H1 (cell line): Measurements from ENCODE around the gene CYGB. TPM values are rescaled to one million over a fixed set of nuclear protein-coding genes. Genes with fewer than 3 reads are reported as not detected.

ENCODE experiments used
- CTCF ChIA-PET: fragments of 300-600 bp; sonication (Branson Sonifier 250); formaldehyde crosslinking; loops from one replicate; lab custom pipeline; 2021; ENCODE audit not compliant: partially characterized antibody; lab: Charles Lee
- POLR2A ChIA-PET: fragments of 300-600 bp; sonication (Branson Sonifier 250); formaldehyde crosslinking; loops from one replicate; lab custom pipeline; 2021; ENCODE audit warnings: inconsistent platforms; ENCODE audit not compliant: partially characterized antibody; lab: Charles Lee
- DNase-seq, 2 experiments: peaks; one replicate each; pipeline versions ENCODE4 v3.0.0 to v3.0.0-alpha.2; 2010 to 2022; ENCODE audit warnings: low spot score in 2 of 2, low read depth in 1 of 2, mixed read lengths in 1 of 2
- FAIRE-seq: peaks from 2 replicates; lab custom pipeline; 2011; peaks lifted over from hg19 to GRCh38; lab: Jason Lieb, UNC
- H2AFZ ChIP-seq: 2 replicates; pipeline ENCODE4 v1.8.1; 2012; ENCODE audit warnings: low read length, inconsistent platforms
- H2AK5ac ChIP-seq: 2 replicates; pipeline ENCODE4 v1.6.1; 2013; ENCODE audit warnings: low read depth, low read length
- H2BK120ac ChIP-seq: replicated peaks from 2 replicates; pipeline ENCODE3; 2013; ENCODE audit warnings: low read depth, low read length, inconsistent platforms
- H2BK12ac ChIP-seq: 2 replicates; pipeline ENCODE4 v1.6.1; 2013; ENCODE audit warnings: low read depth, low read length
- H2BK15ac ChIP-seq: 2 replicates; pipeline ENCODE4 v1.6.1; 2013; ENCODE audit warnings: low read length
- H2BK20ac ChIP-seq: 2 replicates; pipeline ENCODE4 v1.6.1; 2013; ENCODE audit warnings: low read length
- H2BK5ac ChIP-seq: 2 replicates; pipeline ENCODE4 v1.6.1; 2013; ENCODE audit warnings: low read depth, low read length
- H3K14ac ChIP-seq: 2 replicates; pipeline ENCODE4 v1.6.1; 2013; ENCODE audit warnings: inconsistent platforms; ENCODE audit not compliant: insufficient read length
- H3K18ac ChIP-seq: 2 replicates; pipeline ENCODE4 v1.6.1; 2013; ENCODE audit warnings: low read length; ENCODE audit errors: extremely low read depth
- H3K23ac ChIP-seq: 2 replicates; pipeline ENCODE4 v1.6.1; 2013; ENCODE audit warnings: inconsistent platforms; ENCODE audit not compliant: insufficient read length
- H3K23me2 ChIP-seq: 2 replicates; pipeline ENCODE4 v1.6.1; 2013; ENCODE audit warnings: low read depth, low read length
- H3K27ac ChIP-seq: 2 replicates; pipeline ENCODE4 v1.6.1; 2011; ENCODE audit warnings: low read depth, low read length, inconsistent platforms
- H3K27me3 ChIP-seq, 4 experiments: replicated peaks in 1 of 4; 1 replicate in 1 of 4; 2 replicates in 3 of 4; pipeline versions ENCODE4 v1.6.1 to v1.8.1; 2011 to 2013; ENCODE audit warnings: low read length in 3 of 4, mild to moderate bottlenecking in 3 of 4, inconsistent platforms in 2 of 4, mixed read lengths in 2 of 4, moderate library complexity in 1 of 4; ENCODE audit not compliant: control insufficient read depth in 3 of 4, insufficient read depth in 3 of 4; ENCODE audit errors: extremely low read depth in 1 of 4
- H3K36me3 ChIP-seq, 4 experiments: 2 replicates each; pipeline versions ENCODE4 v1.6.1 to v1.8.1; 2011 to 2013; ENCODE audit warnings: mild to moderate bottlenecking in 4 of 4, low read length in 3 of 4, moderate library complexity in 2 of 4, control low read depth in 1 of 4, inconsistent platforms in 1 of 4; ENCODE audit not compliant: insufficient read depth in 4 of 4, control insufficient read depth in 2 of 4
- H3K4ac ChIP-seq: replicated peaks from 2 replicates; pipeline ENCODE3; 2013; ENCODE audit warnings: low read length, low read depth, mixed read lengths, inconsistent platforms; ENCODE audit not compliant: insufficient read length
- H3K4me1 ChIP-seq, 4 experiments: replicated peaks in 1 of 4; 1 replicate in 1 of 4; 2 replicates in 3 of 4; pipeline versions ENCODE4 v1.6.1 to v1.8.1; 2011 to 2013; ENCODE audit warnings: low read length in 3 of 4, inconsistent platforms in 2 of 4, mixed read lengths in 1 of 4; ENCODE audit not compliant: insufficient read depth in 4 of 4, control insufficient read depth in 3 of 4
- H3K4me2 ChIP-seq, 2 experiments: 2 replicates each; pipeline versions ENCODE4 v1.6.1 to v1.8.1; 2011 to 2013; ENCODE audit warnings: low read depth in 2 of 2, low read length in 2 of 2, control low read depth in 1 of 2, inconsistent platforms in 1 of 2, mild to moderate bottlenecking in 1 of 2; ENCODE audit not compliant: insufficient read depth in 1 of 2
- H3K4me3 ChIP-seq, 4 experiments: fragments of 200-600, 300-600 bp in 1 of 4; sonication (generic), shearing (Covaris generic), sonication (Bioruptor Twin) in 1 of 4; 2 replicates each; pipeline versions ENCODE4 v1.5.1 to v1.8.1; 2011 to 2016; ENCODE audit warnings: low read length in 4 of 4, low read depth in 3 of 4, control low read depth in 2 of 4, inconsistent platforms in 2 of 4, mild to moderate bottlenecking in 2 of 4, mixed read lengths in 1 of 4, moderate library complexity in 1 of 4; ENCODE audit not compliant: insufficient read depth in 2 of 4; ENCODE audit errors: extremely low read depth in 1 of 4
- H3K56ac ChIP-seq: replicated peaks from 2 replicates; pipeline ENCODE3; 2013; ENCODE audit warnings: low read depth, mild to moderate bottlenecking, mixed read lengths, low read length, inconsistent platforms; ENCODE audit not compliant: insufficient read length
- H3K79me1 ChIP-seq: 2 replicates; pipeline ENCODE4 v1.6.1; 2013; ENCODE audit warnings: low read depth, low read length, control low read depth
- H3K79me2 ChIP-seq, 2 experiments: 2 replicates each; pipeline versions ENCODE4 v1.6.1 to v1.8.1; 2012 to 2013; ENCODE audit warnings: low read length in 2 of 2, mild to moderate bottlenecking in 2 of 2, inconsistent platforms in 1 of 2; ENCODE audit not compliant: insufficient read depth in 2 of 2, control insufficient read depth in 1 of 2
- H3K9ac ChIP-seq, 4 experiments: replicated peaks in 1 of 4; 1 replicate in 1 of 4; 2 replicates in 3 of 4; pipeline versions ENCODE4 v1.6.1 to v1.8.1; 2011 to 2013; ENCODE audit warnings: low read depth in 3 of 4, low read length in 3 of 4, control low read depth in 2 of 4, mild to moderate bottlenecking in 2 of 4, moderate library complexity in 2 of 4, inconsistent platforms in 1 of 4; ENCODE audit errors: extremely low read depth in 1 of 4
- H3K9me3 ChIP-seq, 2 experiments: 2 replicates each; pipeline versions ENCODE4 v1.6.1 to v1.8.1; 2012 to 2013; ENCODE audit warnings: mild to moderate bottlenecking in 2 of 2, moderate library complexity in 2 of 2, control low read depth in 1 of 2, inconsistent platforms in 1 of 2, low read depth in 1 of 2, low read length in 1 of 2, mixed read lengths in 1 of 2; ENCODE audit not compliant: insufficient read depth in 2 of 2
- H4K20me1 ChIP-seq, 2 experiments: replicated peaks in 1 of 2; 2 replicates each; pipeline versions ENCODE3 to v1.8.1; 2011 to 2013; ENCODE audit warnings: inconsistent platforms in 2 of 2, low read length in 2 of 2, mild to moderate bottlenecking in 1 of 2; ENCODE audit not compliant: insufficient read depth in 2 of 2, control insufficient read depth in 1 of 2
- H4K5ac ChIP-seq: 2 replicates; pipeline ENCODE4 v1.6.1; 2013; ENCODE audit warnings: low read length, low read depth, mixed read lengths, inconsistent platforms; ENCODE audit not compliant: insufficient read length
- H4K8ac ChIP-seq: 2 replicates; pipeline ENCODE4 v1.8.0; 2013; ENCODE audit warnings: mild to moderate bottlenecking, moderate library complexity, low read length, inconsistent platforms; ENCODE audit not compliant: insufficient read depth; ENCODE audit errors: extremely low read depth
- H4K91ac ChIP-seq: replicated peaks from 2 replicates; pipeline ENCODE3; 2013; ENCODE audit warnings: low read length, mixed read lengths, inconsistent platforms; ENCODE audit not compliant: insufficient read length
- BCL11A ChIP-seq, 2 experiments: IDR thresholded peaks; one replicate each; pipeline ENCODE4 v1.6.1; 2011; ENCODE audit warnings: low read depth in 2 of 2, low read length in 2 of 2, mild to moderate bottlenecking in 2 of 2
- CREB1 ChIP-seq: IDR thresholded peaks from 2 replicates; pipeline ENCODE4 v1.6.1; 2012; ENCODE audit warnings: inconsistent platforms
- EGR1 ChIP-seq: IDR thresholded peaks from 2 replicates; pipeline ENCODE4 v1.6.1; 2011; ENCODE audit warnings: low read depth, low read length, borderline replicate concordance
- EP300 ChIP-seq, 2 experiments: IDR thresholded peaks; 1 replicate in 1 of 2; 2 replicates in 1 of 2; pipeline ENCODE4 v1.6.1; 2011 to 2012; ENCODE audit warnings: low read depth in 2 of 2, low read length in 2 of 2, mild to moderate bottlenecking in 2 of 2, borderline replicate concordance in 1 of 2, inconsistent platforms in 1 of 2, moderate library complexity in 1 of 2
- HDAC2 ChIP-seq, 2 experiments: fragments of 300-600 bp in 1 of 2; sonication (generic) in 1 of 2; IDR thresholded peaks; 2 replicates each; pipeline ENCODE4 v1.6.1; 2011 to 2012; ENCODE audit warnings: low read depth in 2 of 2, low read length in 2 of 2, mild to moderate bottlenecking in 2 of 2, moderate library complexity in 2 of 2, borderline replicate concordance in 1 of 2, inconsistent platforms in 1 of 2
- POLR2AphosphoS5 ChIP-seq: IDR thresholded peaks from 2 replicates; pipeline ENCODE4 v1.6.1; 2011; ENCODE audit warnings: low read depth, low read length
- POU5F1 ChIP-seq: IDR thresholded peaks from 2 replicates; pipeline ENCODE4 v1.6.1; 2011; ENCODE audit warnings: low read depth, mild to moderate bottlenecking, low read length, moderate library complexity
- TAF1 ChIP-seq: IDR thresholded peaks from 2 replicates; pipeline ENCODE4 v1.6.1; 2011; ENCODE audit warnings: mild to moderate bottlenecking, low read depth, low read length
- TAF7 ChIP-seq: optimal IDR thresholded peaks from 2 replicates; pipeline ENCODE3; 2011; ENCODE audit warnings: low read depth, mild to moderate bottlenecking, inconsistent platforms, low read length, moderate library complexity, borderline replicate concordance
- TBP ChIP-seq: IDR thresholded peaks from 2 replicates; pipeline ENCODE4 v1.6.1; 2011; ENCODE audit warnings: low read depth, low read length, improper control_type of control experiment
- WGBS, 2 experiments: shearing (Covaris generic) in 1 of 2; methylation state at CpG; one replicate each; pipeline versions ENCODE4 v1.1.6 to v1.1.7; 2013 to 2015; ENCODE audit warnings: low lambda C conversion rate in 2 of 2, mixed read lengths in 2 of 2, inconsistent platforms in 1 of 2, low coverage in 1 of 2, missing lambda C conversion rate in 1 of 2; ENCODE audit not compliant: insufficient replicate concordance in 2 of 2, insufficient coverage in 1 of 2, insufficient read length in 1 of 2; ENCODE audit errors: extremely low coverage in 1 of 2, missing lambda C conversion rate in 1 of 2; 5-methylcytosine and 5-hydroxymethylcytosine counted together
- polyA plus RNA-seq, 7 experiments: library from polyadenylated mRNA; depleted of rRNA in 3 of 7; stranded (reverse) in 5 of 7; unstranded in 2 of 7; fragments of >200 nt in 5 of 7; fragments of 200-250 nt in 2 of 7; gene quantifications; 1 replicate in 5 of 7; 2 replicates in 1 of 7; 4 replicates in 1 of 7; pipeline versions ENCODE4 v1.2.1 to v1.2.3, GENCODE V29; 2011 to 2013; ENCODE audit warnings: missing spikeins in 2 of 7, mixed read lengths in 2 of 7
- total RNA-seq: library from RNA; stranded (reverse); fragmentation: NEBNext Ultra II Directional; extraction: Animal tissue kit (Norgen Biotek cat#: 25700); gene quantifications from 2 replicates; pipeline ENCODE4 v1.2.1, GENCODE V29; 2021
- TF ChIP-seq, protein P1 (sequence below): IDR thresholded peaks from 2 replicates; pipeline ENCODE4 v1.6.1; 2011; ENCODE audit warnings: low read depth, mild to moderate bottlenecking, low read length; ENCODE audit not compliant: insufficient read depth

Gene CYGB
- total and polyA plus RNA-seq, 2 of the 8 experiments (the other 6 are each of a cell fraction or from before 2014, with no cell fraction given) = 2.7 to 3.7 TPM

DNA sequence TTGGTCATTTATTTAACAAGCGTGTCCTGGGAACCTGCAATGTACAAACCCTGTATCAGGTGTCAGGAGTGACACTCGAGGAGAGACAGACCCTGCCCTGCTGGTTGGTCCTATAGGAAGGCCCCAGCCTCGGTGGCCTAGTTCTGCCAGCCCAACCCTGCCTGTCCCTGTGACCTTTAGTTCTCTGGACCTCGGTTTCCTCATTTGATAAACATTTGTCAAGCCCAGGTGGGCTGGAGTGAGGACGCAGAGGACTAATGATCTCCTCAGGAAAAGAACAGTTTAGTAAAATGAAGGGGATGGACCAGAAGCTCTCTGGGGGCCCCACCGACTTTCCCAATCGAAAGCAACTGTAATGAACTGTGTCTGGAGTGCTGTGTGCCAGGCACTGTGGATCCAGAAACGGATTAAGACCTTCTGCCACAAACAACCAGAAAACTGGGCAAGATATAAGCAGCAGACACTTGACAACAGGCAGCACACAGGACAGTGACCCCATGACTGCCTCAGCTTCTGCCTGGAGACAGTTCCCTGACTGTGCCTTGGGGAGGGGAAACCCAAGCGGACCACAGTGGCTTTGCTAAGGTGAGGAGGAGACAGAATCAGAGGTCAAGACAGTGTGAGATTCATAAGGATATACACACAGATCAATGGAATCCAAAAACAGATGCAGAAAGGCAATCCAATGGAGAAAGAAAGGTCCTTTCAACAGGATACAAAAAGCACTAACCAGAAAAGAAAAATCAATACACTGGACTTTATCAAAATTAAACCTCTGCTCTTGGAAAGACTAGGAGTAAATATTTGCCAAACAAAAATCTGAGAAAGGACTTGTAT, 11.1 kb upstream of the CYGB start:
- H2BK15ac ChIP-seq = no peak overlapping the region
- POLR2A ChIA-PET = interaction anchor here (0.7 to 2.1 kb wide), 4 partner anchors 8 to 19 kb away, joined by 4 to 8 read pairs (median 4); partner anchors contain the start of gene PRCD
- TF ChIP-seq CREB1 (no peak), TAF1 (no peak), EGR1 (no peak), TBP (no peak), BCL11A (IDR thresholded peaks at IDR 0.05; ENCODE audit: low read depth in 2 of 2, low read length in 2 of 2) (no peak), POU5F1 (no peak), TAF7 (no peak), POLR2AphosphoS5 (no peak), HDAC2 (IDR thresholded peaks at IDR 0.05; ENCODE audit: borderline replicate concordance in 1 of 2, low read depth in 2 of 2, low read length in 2 of 2) (no peak), EP300 (IDR thresholded peaks at IDR 0.05; ENCODE audit: borderline replicate concordance in 1 of 2, low read depth in 2 of 2, low read length in 2 of 2) (no peak)
- TF ChIP-seq, protein P1, sequence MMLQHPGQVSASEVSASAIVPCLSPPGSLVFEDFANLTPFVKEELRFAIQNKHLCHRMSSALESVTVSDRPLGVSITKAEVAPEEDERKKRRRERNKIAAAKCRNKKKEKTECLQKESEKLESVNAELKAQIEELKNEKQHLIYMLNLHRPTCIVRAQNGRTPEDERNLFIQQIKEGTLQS = no peak

More for the DNA sequence above, 11.1 kb upstream of the CYGB start:
- Histone ChIP-seq H3K18ac (no peak overlapping the region), H3K9ac (no peak overlapping the region), H3K4me1 (peaks cover 4 to 26% (median 10%) of the 10 kb centered on the region in 4 experiments; a peak in 6 of 7 replicates), H4K5ac (no peak overlapping the region), H3K4me3 (no peak overlapping the region), H3K79me2 (no peaks in the 10 kb centered on the region; a peak in 1 of 4 replicates), H4K8ac (no peak overlapping the region), H3K23ac (no peak overlapping the region), H2BK5ac (no peak overlapping the region), H3K27ac (no peak overlapping the region), H3K56ac (no peak overlapping the region), H2BK20ac (no peak overlapping the region), H2AFZ (no peak overlapping the region), H2AK5ac (peak overlapping the region; percentile 76; the same call in 1 of the 2 replicates), H3K23me2 (peaks cover 6% of the 10 kb centered on the region; the same call in 1 of the 2 replicates), H3K4me2 (no peak overlapping the region), H4K20me1 (peaks cover 0 to 7% of the 10 kb centered on the region in 2 experiments), H3K14ac (no peak overlapping the region), H4K91ac (no peak overlapping the region), H3K27me3 (no peaks in the 10 kb centered on the region), H3K36me3 (no peaks in the 10 kb centered on the region), H3K4ac (no peak overlapping the region), H3K9me3 (no peaks in the 10 kb centered on the region), H2BK120ac (peak overlapping the region; percentile 38), H3K79me1 (no peaks in the 10 kb centered on the region), H2BK12ac (peak overlapping the region; percentile 80; the same call in 1 of the 2 replicates)
- FAIRE-seq (no peak), DNase-seq (no peak)
- 78% methylated on average over 9 of the region's 9 CpGs; no CpG with 5 or more reads in 1 of the 2 experiments for WGBS, 2 experiments
- CTCF ChIA-PET = interaction anchor here (0.5 to 5.2 kb wide), 11 partner anchors 9 to 712 kb away, joined by 3 to 39 read pairs (median 3); no protein-coding TSS in a partner anchor
